IPS DF 6.9 (cell line): Measurements from ENCODE around the gene R3HDM2.

Source experiments
- DNase-seq: peaks from one replicate; pipeline ENCODE4 v3.0.0-alpha.2; 2013; ENCODE audit warnings: low read depth, low spot score
- H3K27ac ChIP-seq: one replicate; pipeline ENCODE4 v1.5.1; 2013; ENCODE audit warnings: low read length, control low read depth
- H3K27me3 ChIP-seq: 2 replicates; pipeline ENCODE4 v1.6.1; 2013; ENCODE audit warnings: mild to moderate bottlenecking, low read length; ENCODE audit not compliant: control insufficient read depth, insufficient read depth
- H3K36me3 ChIP-seq: 2 replicates; pipeline ENCODE4 v1.6.1; 2013; ENCODE audit warnings: low read length; ENCODE audit not compliant: control insufficient read depth, insufficient read depth
- H3K4me1 ChIP-seq: 2 replicates; pipeline ENCODE4 v1.6.1; 2013; ENCODE audit warnings: low read length; ENCODE audit not compliant: control insufficient read depth, insufficient read depth
- H3K4me3 ChIP-seq: 2 replicates; pipeline ENCODE4 v1.5.1; 2013; ENCODE audit warnings: mild to moderate bottlenecking, low read length
- H3K9me3 ChIP-seq: 2 replicates; pipeline ENCODE4 v1.6.1; 2013; ENCODE audit warnings: low read length, inconsistent platforms; ENCODE audit not compliant: control insufficient read depth, insufficient read depth
- WGBS: extraction: QIAGEN DNeasy Blood & Tissue Kit; methylation state at CpG from one replicate; pipeline ENCODE4 v1.1.7; 2013; ENCODE audit warnings: mixed read lengths, missing lambda C conversion rate; ENCODE audit not compliant: insufficient read length, insufficient coverage; 5-methylcytosine and 5-hydroxymethylcytosine counted together

Gene R3HDM2

DNA sequence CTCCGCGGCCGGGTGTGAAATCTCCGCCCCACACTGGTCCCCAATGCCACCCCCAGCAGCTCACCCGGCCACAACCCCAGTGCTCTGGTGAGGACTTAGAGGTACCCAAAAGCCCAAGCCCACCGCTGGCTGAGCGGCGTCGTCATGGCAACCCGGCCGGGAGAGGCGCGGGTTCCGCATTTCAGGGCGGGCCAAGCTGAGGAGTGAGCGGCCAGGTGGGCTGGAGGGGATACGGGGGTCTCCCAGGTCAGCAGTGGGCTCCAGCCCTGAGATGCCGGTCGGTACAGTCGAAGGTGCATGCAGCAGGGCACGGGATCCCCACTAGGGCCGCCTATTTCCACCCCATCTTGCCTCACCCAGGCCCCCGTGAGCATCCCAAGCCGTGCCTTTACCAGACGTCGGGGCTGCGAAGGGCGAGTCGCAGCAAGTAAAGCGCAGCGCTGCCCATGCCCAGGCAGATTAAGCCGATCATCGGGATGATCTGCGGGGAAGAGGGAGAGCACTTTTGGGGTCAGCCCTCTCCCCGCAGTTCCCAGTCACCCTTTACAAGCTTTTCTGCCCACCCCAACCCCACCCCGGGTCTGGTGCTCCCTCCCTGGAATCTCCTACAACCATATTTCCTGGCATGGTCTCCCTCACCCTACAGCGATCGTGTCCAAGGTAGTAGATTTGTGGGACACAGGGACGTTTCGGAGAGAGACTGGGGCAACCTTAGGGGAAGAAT, 194.5 kb downstream of the R3HDM2 start:
- peaks cover 26% of the 10 kb centered on the region for H3K36me3 ChIP-seq
- no peak overlapping the region for H3K27ac ChIP-seq
- H3K4me3 ChIP-seq: no peak overlapping the region
- no peaks in the 10 kb centered on the region for H3K9me3 ChIP-seq
- H3K4me1 ChIP-seq: peaks cover 11% of the 10 kb centered on the region
- DNase-seq: no peak
- peaks cover 46% of the 10 kb centered on the region for H3K27me3 ChIP-seq
- no CpG with 5 or more reads among the region's 40 CpGs for WGBS

DNA sequence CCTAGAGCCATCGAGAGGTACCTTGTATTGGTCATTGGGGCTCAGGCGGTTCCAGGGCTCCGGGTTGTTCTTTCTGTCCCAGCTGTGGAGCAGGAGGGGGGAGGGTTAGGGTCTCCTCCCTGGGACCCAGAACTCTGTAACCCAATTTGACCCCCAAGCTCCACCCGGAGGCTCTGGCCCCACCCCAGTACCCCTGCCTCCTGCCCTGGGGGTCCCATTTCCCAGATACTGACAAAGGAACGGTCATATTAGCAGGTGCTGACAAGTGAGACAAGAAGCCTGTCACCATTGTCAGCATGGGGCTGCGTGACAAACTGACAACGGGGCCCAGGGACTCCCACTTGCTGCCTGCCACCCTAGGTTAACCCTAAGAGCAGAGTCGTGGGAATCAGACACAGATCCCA, 195.1 kb downstream of the R3HDM2 start:
- Histone ChIP-seq H3K4me3 (no peak overlapping the region), H3K27ac (no peak overlapping the region), H3K9me3 (no peaks in the 10 kb centered on the region), H3K4me1 (peaks cover 12% of the 10 kb centered on the region), H3K36me3 (peaks cover 31% of the 10 kb centered on the region), H3K27me3 (peaks cover 40% of the 10 kb centered on the region)
- DNase-seq: no peak
- WGBS: no CpG with 5 or more reads among the region's 8 CpGs

DNA sequence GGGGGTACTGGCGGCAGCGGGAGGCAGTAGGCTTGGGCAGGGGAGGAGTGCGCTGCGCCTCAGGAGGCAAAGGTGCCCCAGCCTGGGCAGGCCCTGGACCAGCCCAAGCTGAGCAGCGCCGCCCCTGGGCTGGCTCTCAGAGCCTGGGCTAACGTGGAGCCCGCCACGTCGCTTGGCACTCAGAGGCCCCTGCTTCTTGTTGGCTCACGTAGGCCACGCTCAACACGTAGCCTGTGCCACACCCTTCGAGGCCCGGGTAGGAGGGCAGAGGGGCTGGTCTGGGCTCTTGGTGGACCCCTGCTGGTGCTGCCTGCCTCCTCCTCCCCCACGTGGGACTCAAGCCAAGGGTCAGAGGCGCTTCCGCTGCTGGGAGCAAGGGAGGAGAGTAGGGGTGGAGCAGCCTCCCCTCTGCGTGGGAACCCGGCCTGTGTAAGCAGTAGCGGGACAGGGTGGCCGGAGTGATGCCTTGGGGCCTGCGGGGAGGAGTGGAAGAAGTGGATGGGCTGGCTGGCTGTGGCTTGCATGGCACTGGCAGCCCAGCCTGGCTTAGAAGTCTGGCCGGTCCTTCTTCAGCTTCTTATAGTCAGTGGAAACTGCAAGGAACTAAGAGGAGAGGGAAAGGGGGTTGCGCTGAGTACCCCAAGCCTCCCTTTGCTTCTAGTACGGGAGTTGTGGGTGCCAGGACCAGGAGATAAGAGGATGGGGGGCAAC, 195.7 kb downstream of the R3HDM2 start:
- Histone ChIP-seq H3K27me3 (peaks cover 34% of the 10 kb centered on the region), H3K4me3 (no peak overlapping the region), H3K36me3 (peaks cover 31% of the 10 kb centered on the region), H3K4me1 (peaks cover 10% of the 10 kb centered on the region), H3K9me3 (no peaks in the 10 kb centered on the region), H3K27ac (no peak overlapping the region)
- WGBS: no CpG with 5 or more reads among the region's 26 CpGs
- no peak for DNase-seq

- no peaks in the 10 kb centered on the region for H3K9me3 ChIP-seq
- H3K36me3 ChIP-seq: peaks cover 31% of the 10 kb centered on the region
- no peak for DNase-seq
- no peak overlapping the region for H3K4me3 ChIP-seq
- no CpG with 5 or more reads among the region's 10 CpGs for WGBS
- H3K27me3 ChIP-seq: peaks cover 29% of the 10 kb centered on the region
- H3K27ac ChIP-seq: no peak overlapping the region
- H3K4me1 ChIP-seq: peaks cover 10% of the 10 kb centered on the region
Observed at GRCh38 chr12:57234571-57235016, 196.2 kb downstream of the R3HDM2 start.

DNA sequence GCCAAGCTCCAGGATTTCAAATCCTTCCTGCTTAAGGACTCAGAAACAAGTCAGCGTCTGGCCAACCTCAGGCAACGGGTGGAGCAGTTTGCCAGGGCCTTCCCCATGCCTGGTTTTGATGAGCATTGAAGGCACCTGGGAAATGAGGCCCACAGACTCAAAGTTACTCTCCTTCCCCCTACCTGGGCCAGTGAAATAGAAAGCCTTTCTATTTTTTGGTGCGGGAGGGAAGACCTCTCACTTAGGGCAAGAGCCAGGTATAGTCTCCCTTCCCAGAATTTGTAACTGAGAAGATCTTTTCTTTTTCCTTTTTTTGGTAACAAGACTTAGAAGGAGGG, 196.6 kb downstream of the R3HDM2 start:
- Histone ChIP-seq H3K4me1 (peaks cover 10% of the 10 kb centered on the region), H3K4me3 (no peak overlapping the region), H3K9me3 (no peaks in the 10 kb centered on the region), H3K27ac (no peak overlapping the region), H3K27me3 (peaks cover 25% of the 10 kb centered on the region), H3K36me3 (peaks cover 31% of the 10 kb centered on the region)
- DNase-seq: no peak
- WGBS: no CpG with 5 or more reads among the region's 3 CpGs

DNA sequence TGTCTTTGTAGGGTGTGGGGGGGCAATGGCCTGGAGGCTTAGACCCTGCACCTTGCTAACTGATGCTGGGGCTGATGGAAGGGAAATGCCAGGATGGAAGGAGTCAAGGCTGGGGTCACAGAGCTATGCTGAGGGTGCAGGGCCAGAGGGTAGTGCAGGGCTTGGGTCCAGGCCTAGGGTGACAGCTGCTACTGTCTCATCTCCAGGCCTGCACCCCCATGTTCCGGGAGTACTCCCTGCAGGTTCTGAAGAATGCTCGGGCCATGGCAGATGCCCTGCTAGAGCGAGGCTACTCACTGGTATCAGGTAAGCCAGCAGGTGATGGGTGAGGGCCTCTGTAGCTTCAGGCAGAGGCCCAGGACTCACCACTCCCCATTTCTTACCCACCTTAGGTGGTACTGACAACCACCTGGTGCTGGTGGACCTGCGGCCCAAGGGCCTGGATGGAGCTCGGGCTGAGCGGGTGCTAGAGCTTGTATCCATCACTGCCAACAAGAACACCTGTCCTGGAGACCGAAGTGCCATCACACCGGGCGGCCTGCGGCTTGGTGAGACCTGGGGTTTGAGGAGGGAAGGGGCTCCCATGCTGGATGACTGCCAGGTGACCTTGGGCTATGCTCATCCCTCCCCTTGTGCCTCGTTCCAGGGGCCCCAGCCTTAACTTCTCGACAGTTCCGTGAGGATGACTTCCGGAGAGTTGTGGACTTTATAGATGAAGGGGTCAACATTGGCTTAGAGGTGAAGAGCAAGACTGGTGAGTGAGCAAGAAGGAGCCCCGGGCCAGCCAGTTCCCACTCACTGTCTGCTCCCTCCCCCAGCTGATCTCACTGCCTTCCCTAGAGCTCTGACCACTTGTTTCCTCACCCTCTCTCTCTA, 197.2 kb downstream of the R3HDM2 start:
- H3K4me1 ChIP-seq: peaks cover 10% of the 10 kb centered on the region
- no peak overlapping the region for H3K4me3 ChIP-seq
- H3K27ac ChIP-seq: no peak overlapping the region
- DNase-seq: no peak
- H3K9me3 ChIP-seq: no peaks in the 10 kb centered on the region
- peaks cover 31% of the 10 kb centered on the region for H3K36me3 ChIP-seq
- H3K27me3 ChIP-seq: peaks cover 24% of the 10 kb centered on the region
- WGBS: no CpG with 5 or more reads among the region's 15 CpGs

- no peak for DNase-seq
- no peak overlapping the region for H3K4me3 ChIP-seq
- H3K4me1 ChIP-seq: peaks cover 6% of the 10 kb centered on the region
- peaks cover 31% of the 10 kb centered on the region for H3K36me3 ChIP-seq
- peaks cover 19% of the 10 kb centered on the region for H3K27me3 ChIP-seq
- no peak overlapping the region for H3K27ac ChIP-seq
- no peaks in the 10 kb centered on the region for H3K9me3 ChIP-seq
- WGBS: no CpG with 5 or more reads among the region's 19 CpGs
Observed at GRCh38 chr12:57232156-57232756, 198.6 kb downstream of the R3HDM2 start.

DNA sequence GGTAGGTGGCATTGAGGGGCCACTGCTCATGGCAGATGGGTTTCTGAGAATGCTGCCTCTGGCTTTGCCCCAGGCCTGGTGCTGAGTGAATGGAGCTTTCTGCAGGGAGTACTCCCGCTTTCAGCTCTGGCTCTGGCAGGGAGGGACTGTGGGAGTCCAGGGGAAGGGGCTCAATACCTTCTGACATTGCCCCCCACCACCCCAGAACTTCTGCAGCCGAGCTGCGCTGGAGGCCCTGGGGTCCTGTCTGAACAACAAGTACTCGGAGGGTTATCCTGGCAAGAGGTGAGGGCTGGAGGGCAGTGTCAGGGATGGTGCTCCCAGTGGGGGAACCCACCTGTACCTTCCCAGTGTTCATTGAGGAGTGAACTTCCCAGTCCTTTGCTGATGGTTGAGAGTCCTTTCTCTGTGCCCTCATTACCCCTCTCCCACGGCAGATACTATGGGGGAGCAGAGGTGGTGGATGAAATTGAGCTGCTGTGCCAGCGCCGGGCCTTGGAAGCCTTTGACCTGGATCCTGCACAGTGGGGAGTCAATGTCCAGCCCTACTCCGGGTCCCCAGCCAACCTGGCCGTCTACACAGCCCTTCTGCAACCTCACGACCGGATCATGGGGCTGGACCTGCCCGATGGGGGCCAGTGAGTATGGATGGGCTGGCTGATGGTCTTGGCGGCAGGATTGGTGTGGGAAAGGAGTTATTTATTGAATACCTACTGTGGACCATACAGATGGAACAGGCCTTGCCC, 199.4 kb downstream of the R3HDM2 start:
- no peaks in the 10 kb centered on the region for H3K9me3 ChIP-seq
- peaks cover 13% of the 10 kb centered on the region for H3K27me3 ChIP-seq
- H3K27ac ChIP-seq: no peak overlapping the region
- DNase-seq: no peak
- H3K4me1 ChIP-seq: peaks cover 9% of the 10 kb centered on the region
- no peak overlapping the region for H3K4me3 ChIP-seq
- peaks cover 31% of the 10 kb centered on the region for H3K36me3 ChIP-seq
- WGBS: no CpG with 5 or more reads among the region's 13 CpGs

DNA sequence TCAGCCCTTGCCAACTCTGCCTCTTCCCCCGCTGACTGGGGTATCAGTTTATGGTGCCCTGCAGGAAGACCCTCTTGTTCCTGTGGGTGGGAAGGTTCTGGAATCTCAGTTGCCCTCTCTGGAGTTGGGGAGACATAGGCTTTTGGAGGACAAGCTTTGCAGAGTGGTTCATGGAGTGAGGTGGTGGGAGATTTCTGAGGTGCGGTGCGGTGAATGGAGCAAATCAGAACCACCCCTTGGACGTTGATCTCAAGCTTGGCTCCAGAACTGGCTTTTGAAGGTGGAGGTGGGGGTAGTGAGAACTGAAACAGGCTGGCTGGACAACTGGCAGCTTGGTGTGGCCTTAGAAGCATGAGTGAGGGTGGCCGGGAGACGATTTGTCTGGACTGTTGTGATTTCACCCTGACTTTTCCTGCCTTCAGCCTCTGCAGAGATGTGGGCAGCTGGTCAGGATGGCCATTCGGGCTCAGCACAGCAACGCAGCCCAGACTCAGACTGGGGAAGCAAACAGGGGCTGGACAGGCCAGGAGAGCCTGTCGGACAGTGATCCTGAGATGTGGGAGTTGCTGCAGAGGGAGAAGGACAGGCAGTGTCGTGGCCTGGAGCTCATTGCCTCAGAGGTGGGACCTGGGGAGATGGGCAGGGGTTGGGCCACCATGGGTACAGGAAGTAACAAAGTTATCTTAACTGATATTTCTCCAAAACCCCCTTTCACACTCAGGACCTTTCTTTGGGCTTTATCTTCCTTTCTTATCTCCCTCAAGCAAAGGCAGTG, 200.3 kb downstream of the R3HDM2 start:
- DNase-seq: no peak
- no peak overlapping the region for H3K27ac ChIP-seq
- H3K4me3 ChIP-seq: peak overlapping the region; percentile 77; the same call in 1 of the 2 replicates
- no peaks in the 10 kb centered on the region for H3K9me3 ChIP-seq
- H3K4me1 ChIP-seq: peaks cover 12% of the 10 kb centered on the region
- H3K27me3 ChIP-seq: peaks cover 14% of the 10 kb centered on the region
- peaks cover 31% of the 10 kb centered on the region for H3K36me3 ChIP-seq
- WGBS: no CpG with 5 or more reads among the region's 10 CpGs
